DMS153 (cell line): ENCODE measurements around the gene TSPO.
A peak's percentile ranks its signal among the peaks of the same experiment; 100 is the strongest.
"Not testable (repeated sequence)": the region's sequence is repeated elsewhere in the genome, so short reads cannot be mapped to it uniquely, and the experiment has no call there.

Source experiments
- DNase-seq: peaks from one replicate; lab custom pipeline; 2025; lab: John Stamatoyannopoulos, UW

The TSPO gene

GRCh38 chr22:43151251-43152002 lies at the start of gene TSPO:
TSPO (plus strand) TSS chr22:43151559; CDS start chr22:43159239, 7,680 bp downstream.
- DNase-seq: no peak

GRCh38 chr22:43104056-43104625 lies 47.2 kb upstream of the TSPO start:
- DNase-seq: not testable (repeated sequence)

GRCh38 chr22:43104950-43105349 lies 46.4 kb upstream of the TSPO start:
- not testable (repeated sequence) for DNase-seq

GRCh38 chr22:43106302-43106701 lies 45.1 kb upstream of the TSPO start:
- no peak for DNase-seq

GRCh38 chr22:43109511-43109910 lies 41.8 kb upstream of the TSPO start:
- no peak for DNase-seq

- DNase-seq: no peak
Observed at GRCh38 chr22:43109921-43110443, 41.4 kb upstream of the TSPO start.

- DNase-seq: peak; percentile 35
Observed at GRCh38 chr22:43110444-43110926, 40.9 kb upstream of the TSPO start, which contains the start of gene BIK. BIK (plus strand) TSS chr22:43110750; CDS start chr22:43124023, 13,273 bp downstream.

- DNase-seq: peak; percentile 9
Observed at GRCh38 chr22:43110927-43111623, 40.3 kb upstream of the TSPO start.

GRCh38 chr22:43113526-43114251 lies 37.7 kb upstream of the TSPO start:
- DNase-seq: peak; percentile 73

GRCh38 chr22:43114958-43115357 lies 36.4 kb upstream of the TSPO start:
- peak; percentile 92 for DNase-seq

- no peak for DNase-seq
Observed at GRCh38 chr22:43116932-43117331, 34.4 kb upstream of the TSPO start.

GRCh38 chr22:43118024-43118849 lies 33.1 kb upstream of the TSPO start:
- DNase-seq: no peak

GRCh38 chr22:43118953-43119458 lies 32.4 kb upstream of the TSPO start:
- DNase-seq: peak; percentile 67

- no peak for DNase-seq
Observed at GRCh38 chr22:43126501-43127165, 24.7 kb upstream of the TSPO start.

GRCh38 chr22:43127166-43127908 lies 24.0 kb upstream of the TSPO start:
- DNase-seq: peak; percentile 22

- no peak for DNase-seq
Observed at GRCh38 chr22:43128116-43128515, 23.2 kb upstream of the TSPO start.

- peak; percentile 70 for DNase-seq
Observed at GRCh38 chr22:43128928-43129424, 22.4 kb upstream of the TSPO start.

GRCh38 chr22:43129426-43130425 lies 21.6 kb upstream of the TSPO start:
- DNase-seq: no peak
